Stimulated activated naive CD8-positive, alpha-beta T cell treated with anti-CD3 and anti-CD28 coated beads, Interleukin-15, Interleukin-2, amounts not matched to agents 100 U/mL and 50 U/mL, for 24 hours (primary cell): ENCODE data around the gene INHBA.

Experiments used
- ATAC-seq: fragments of 150-1000 bp; cut with Tn5 transposase; one replicate; pipeline ENCODE4 v1.10.0; 2021
- DNase-seq: peaks from one replicate; pipeline ENCODE4 v3.0.0; 2021

Gene INHBA

DNA sequence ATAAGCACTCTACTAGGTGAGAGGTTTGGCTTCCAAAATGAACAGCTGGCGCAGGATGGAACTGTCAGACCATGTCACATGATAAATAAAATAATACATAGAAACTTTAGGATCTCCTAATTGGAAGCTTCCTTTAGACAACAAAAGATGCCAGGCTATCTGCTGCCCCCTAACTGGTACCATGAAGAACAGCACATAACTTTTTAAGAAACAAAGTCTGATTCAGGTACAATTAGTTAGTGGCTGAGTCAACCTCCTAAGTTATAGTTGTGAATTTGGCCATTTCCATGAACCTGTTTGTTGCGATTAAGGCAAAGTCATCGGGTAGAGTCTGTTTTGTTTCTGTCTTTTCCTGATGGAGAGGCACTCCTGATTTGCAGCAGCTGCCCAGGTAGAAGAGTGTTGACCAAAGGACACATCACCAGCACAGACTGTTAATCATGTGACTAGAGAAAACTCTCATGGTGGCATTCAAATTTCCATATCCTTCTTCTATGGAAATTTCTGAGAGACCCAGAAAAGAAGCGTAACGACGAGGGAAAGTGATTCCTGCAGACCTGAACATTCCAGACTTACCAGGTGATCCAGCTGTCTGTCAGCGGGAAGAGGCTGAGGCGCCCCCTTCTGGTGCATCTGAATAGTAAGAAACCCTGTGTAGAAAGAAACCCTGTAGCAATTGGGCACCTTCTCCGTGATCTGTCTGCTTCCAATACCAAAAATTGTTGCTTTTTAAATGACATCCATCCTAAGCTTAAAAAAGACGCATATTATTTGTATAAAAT is 8.6 kb upstream of the INHBA start:
- no peak for ATAC-seq
- DNase-seq = no peak

DNA sequence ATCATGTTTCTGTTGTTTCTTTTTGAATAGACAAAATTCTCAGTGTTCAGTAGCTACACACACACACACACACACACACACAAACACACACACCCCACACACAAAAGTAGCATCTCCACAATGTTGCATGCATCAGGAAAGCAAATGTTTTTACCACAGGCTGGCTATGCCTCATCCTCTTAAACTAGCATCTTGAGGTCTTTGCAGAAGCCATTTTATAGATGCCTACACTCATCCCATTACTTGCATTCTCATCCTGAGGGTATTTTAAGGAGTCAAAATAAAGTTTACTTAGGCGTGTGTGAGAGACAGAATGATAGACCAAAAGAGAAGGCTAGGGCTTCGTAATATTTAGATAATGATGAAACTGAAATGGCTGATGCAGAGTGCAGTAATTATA is 7.9 kb upstream of the INHBA start:
- no peak for ATAC-seq
- no peak for DNase-seq

DNA sequence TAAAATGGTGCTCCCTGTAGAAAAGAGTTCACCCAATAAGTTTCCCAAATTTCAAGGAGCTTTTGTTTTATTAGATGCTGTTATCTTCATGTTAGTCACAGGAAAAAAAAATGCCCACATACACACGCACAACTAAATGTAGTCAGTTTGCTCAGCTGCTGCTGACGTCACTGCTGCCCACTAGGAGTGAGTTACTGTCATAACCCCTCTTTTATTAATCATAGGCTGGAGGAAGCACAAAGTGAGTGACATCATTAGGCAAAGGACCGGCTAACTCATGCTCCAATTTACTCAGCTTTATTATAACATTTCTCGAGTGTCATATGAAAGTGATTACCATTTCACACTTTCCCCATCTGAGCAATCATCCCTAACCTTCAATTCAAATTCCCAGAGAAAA is 6.7 kb upstream of the INHBA start:
- DNase-seq = no peak
- ATAC-seq = no peak

DNA sequence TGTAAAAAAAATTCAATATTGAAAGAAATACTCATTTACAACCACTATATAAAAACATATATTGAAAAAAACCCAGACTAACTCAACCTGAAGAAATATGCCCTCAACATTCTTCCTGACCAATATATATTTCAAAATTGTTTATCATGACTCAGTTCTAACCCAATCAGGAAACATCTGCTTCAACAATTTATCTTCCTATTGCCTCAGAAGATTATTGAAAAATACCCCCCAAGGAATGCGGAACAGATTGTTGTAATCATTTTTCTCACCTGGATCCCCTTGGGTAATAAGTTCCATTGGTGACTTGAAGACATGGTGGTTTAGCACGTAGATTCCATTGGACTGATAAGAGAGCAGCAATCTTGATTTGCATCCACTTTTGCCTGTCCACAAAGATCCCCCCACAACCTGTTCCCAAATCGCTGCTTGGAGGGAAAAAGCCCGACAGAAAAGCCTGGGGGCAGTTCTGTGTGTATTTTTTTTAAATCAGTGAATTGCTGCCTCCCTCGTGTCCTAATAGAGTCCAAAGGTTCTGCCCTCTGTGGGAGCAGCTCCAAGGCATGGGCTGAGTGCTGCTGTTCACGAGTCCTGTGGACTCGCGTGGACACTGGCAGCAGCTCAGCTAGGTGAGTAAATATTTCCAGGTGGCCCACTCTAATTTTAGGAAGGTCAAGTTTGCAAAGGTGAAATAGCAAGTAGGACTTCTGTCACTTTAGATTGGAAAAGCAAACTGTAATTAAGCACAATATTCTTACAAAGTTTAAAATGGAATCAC is 5.9 kb upstream of the INHBA start:
- DNase-seq = no peak
- no peak for ATAC-seq

DNA sequence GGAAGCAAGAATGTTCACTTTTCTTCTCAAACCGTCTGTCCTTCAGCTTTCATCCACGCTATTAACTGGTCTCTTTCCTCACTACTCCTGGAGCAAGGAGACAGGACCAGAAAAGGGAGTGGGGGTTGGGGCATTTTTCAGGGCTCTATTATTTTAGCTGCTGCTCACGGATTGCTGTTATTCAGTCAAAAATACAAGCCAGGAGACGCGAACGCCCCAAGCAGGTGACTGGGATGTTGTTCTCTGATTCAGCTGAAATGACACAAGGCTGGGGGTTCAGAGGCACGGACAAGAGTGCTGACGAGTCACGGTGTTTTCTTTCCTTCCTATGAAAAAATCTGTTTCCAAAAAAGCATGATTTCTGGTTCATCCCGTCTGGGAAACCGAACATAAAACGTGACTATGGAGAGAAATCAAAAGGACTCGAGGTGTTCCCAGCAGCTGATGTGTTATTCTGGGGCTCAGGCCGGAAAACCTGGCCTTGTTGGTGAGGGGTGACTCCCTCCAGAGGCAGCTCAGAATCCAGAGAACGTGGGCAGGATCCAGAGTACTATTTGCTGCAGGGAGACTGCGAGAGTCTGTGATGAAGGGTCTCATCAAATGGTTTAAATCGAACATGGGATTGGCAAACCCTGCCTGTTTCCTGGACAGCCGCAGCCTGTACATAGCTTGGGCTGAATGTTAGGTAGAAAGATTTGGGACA is 3.5 kb upstream of the INHBA start:
- DNase-seq (no peak), ATAC-seq (no peak)

DNA sequence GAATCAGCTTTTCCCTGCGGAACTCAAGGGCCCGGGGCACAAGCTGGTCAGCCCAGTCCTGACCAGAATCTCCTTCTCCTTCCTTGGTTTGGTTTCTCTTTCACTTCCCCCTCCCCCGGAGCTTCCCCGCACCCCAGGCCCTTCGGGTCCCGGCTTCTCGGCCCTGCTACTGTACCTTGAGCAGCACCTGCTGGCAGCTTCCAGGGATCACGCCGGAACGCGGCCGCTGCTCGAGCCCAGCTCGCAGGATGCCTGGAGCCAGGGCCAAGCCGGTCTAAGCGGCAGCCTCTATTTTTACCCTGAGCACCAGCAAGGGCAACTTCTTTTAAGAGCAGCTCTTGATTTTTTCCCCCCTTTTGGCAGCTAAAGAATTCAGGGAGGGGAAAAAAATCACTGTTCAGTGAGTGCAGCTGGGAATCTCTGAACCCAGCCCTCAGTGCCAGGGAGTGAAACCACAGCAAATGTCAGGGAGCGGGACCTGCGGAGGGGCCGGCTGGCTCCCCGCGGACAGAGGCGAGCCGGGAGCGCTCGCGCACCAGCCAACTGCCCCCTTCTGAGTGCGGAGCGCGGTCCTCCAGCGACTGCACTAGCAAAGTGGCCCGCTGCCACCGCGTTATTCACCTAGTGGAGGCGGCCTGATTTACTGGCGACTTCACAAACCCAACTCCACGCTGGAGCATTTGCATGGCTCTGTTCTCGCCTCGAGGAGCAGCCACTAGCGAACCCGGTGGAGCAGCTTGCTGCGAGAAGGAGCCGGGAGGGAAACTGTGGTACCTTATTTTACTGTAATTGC is 2.4 kb upstream of the INHBA start:
- peak; percentile 68 for DNase-seq

DNA sequence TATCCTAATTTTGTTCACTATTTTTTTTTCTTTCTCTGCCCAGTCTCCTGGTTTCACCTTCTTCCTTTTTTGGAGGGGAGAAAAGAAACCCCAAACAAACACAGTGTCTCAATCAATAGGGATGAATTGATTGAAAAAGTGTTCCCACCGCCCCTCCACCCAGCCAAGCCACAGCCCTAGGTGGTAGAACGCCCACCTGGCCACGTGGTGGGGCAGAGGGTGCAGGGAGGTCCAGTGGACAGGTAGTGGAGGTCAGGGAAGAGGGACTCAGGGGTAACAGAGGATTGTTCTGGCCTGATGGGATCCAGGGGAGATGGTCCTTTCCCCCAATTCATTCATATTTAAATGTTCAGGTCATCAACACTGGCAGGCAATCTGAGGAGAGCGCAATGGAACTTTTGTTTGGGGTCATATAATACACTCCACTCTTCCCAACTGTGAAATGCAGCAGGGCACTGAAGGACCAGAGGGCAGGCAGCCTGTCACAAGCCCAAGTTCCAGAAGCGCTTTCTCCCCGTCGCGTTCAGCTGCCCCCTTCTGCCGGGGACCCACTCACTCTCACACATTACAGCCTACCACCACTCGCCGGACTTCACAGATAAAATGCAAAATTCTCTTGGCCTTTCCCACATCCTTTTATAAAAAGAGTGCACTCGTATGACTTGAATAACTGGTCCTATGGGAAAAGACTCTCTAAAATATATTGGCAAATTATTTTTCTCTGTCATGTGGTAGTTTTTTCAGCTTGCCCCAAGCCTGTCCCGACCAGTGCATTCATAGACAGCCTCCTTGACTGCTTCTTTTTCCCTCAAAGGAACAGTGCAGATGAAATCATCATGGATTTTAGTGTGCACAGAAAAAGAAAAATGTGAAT is 1.6 kb downstream of the INHBA start:
- no peak for DNase-seq
- no peak for ATAC-seq

More for the DNA sequence above, 2.4 kb upstream of the INHBA start:
- peak; percentile 88 for ATAC-seq

DNA sequence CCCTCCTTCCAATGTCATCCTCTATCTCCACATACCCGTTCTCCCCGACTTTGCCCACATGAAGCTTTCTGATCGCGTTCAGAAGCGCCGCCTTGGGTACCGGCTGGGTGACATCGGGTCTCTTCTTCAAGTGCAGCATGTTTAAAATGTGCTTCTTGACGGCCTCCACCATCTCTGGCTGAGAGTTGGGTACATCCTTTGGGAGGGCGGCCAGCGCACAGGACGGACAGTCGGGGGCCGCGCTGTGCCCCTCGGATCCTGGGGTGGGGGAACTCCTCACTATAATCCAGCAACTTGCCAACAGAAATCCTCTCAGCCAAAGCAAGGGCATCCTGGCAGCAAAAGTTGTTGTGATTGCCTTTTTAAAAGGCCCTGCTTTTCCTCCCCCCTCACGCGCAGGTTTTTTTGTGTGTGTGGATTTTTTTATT is 2.8 kb downstream of the INHBA start:
- DNase-seq (no peak), ATAC-seq (no peak)

DNA sequence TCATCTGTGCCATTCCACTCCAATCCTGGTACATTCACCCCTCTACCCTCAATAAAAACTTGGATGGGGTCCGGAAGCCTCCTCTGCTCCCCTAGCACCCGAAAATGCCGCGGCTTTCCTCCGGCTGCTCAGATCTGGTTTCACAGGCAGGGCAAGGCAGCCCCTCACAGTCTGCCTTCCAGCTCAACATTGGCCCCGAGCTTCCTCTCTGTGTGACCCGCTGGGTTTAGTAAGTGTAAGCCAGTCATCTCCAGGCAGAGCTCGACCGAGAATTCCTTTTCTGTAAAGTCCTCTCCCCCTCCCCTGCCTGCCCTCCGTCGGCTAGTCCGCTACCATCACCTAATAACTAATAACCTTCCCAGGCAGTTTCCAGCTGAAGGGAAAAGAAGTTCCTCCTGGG is 3.4 kb downstream of the INHBA start:
- ATAC-seq = no peak
- no peak for DNase-seq

DNA sequence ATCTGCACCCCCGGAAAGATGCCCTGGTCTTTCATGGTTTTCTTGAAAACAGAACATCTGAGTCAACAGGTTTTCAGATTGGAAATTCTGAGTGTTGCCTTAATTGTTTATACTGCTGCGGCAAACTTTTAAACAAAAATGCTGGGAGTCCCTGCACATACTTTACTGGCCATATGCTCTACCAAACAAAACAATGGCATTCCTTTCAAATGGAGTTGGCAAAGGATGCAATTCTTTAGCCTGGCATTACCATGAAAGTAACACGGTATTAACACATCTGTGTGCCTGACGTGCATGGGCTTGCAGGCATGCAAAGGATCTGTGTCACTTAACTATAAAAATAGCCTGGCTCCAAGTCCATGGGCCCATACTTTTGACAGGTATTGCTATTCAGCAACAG is 4.2 kb downstream of the INHBA start:
- ATAC-seq = no peak
- no peak for DNase-seq

DNA sequence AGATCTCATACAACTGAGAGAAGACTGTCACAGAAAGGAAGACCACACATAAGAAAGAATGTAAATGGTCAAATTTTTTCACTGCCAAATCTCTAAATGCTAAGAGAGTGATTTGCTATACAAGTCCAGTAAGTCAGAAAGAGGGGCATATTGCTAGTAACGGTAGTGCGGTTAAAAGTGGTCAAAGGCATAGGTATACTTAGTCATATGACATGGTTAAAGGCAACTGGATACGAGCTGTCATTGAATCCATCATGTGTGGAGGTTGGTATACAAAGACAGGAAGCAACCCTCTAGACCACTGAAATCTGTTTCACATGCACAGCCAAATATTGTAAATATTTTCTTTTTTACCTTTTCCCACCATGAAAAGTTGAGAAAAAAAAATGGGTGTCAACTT is 4.8 kb downstream of the INHBA start:
- DNase-seq (no peak), ATAC-seq (no peak)

DNA sequence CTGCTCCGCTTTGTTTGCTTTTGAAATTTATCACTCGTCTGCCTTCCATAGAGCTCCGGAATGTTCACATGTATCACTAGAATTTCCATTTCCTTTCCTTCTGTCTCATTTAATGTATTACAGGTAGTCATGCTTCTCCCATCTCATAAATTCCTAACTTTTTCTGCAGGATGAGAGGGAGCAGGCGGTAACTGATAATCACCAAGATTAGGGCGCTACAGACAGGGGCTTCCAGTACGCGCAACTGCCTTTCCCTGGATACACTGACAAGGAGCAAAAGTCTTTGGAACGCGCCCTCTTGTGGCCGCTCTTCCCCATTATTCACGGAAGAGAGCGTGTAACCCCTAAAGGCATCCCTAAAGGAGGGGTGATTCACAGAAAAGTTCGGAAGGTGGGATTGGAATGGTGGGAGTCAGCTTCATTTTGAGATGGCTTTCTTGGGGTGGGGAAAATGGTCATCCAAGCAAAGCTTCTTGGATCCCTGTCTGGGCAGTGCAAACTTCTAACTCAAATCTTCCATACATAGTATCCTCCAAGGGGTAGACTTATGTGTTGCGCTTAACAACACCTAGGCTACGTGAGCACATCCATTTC is 6.5 kb downstream of the INHBA start:
- DNase-seq = peak; percentile 31
- no peak for ATAC-seq

DNA sequence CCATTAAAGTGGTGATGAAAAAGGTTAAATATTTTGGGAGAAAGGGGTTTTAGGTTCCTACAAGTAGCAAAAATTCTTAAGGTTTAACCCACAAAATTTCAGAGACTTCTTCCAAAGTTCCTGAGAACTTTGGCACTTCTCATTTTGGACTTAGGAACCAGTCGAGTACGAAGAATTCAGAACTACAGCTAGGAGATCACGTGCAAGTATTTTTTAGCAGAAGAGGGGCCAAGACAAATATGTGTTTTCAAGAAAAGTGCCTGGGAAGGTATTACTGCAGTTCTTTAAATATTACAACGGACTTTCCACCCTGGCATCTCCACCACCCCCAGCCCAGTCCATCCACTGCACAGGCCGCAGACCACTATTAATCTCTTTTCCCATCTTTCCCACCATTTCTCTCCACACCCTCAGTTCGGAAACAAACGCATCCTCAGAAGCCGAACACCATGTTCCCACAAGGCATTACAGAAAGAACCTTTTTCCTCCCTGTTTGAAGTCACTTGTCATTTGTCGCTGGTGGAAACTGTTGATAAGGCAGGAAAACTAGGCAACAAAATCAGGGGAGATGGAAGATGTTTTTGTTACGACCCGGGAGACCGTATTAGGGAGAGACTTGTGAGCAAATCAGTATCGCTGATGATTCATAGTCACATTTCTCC is 7.1 kb downstream of the INHBA start:
- no peak for ATAC-seq

DNA sequence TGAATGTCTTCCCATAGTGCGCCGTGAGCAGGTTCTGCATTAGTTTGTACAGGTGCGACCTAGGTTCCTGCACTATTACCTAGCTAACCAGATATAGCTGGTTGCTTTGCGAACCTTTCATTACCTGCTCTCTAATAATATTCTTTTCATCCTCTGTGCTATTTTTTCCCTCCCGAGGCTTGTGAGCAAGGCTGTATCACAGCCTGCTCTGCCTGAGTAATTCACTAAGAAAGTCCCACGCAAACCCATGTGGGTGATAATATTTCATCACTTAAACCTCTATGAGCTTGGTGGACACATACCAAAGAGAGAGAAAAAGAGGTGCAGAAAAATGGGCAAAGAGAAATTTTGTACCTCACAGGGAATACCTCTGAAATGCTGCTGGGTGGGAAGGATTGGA is 8.4 kb downstream of the INHBA start:
- ATAC-seq (no peak), DNase-seq (no peak)

More for the DNA sequence above, 7.1 kb downstream of the INHBA start:
- DNase-seq = no peak

DNA sequence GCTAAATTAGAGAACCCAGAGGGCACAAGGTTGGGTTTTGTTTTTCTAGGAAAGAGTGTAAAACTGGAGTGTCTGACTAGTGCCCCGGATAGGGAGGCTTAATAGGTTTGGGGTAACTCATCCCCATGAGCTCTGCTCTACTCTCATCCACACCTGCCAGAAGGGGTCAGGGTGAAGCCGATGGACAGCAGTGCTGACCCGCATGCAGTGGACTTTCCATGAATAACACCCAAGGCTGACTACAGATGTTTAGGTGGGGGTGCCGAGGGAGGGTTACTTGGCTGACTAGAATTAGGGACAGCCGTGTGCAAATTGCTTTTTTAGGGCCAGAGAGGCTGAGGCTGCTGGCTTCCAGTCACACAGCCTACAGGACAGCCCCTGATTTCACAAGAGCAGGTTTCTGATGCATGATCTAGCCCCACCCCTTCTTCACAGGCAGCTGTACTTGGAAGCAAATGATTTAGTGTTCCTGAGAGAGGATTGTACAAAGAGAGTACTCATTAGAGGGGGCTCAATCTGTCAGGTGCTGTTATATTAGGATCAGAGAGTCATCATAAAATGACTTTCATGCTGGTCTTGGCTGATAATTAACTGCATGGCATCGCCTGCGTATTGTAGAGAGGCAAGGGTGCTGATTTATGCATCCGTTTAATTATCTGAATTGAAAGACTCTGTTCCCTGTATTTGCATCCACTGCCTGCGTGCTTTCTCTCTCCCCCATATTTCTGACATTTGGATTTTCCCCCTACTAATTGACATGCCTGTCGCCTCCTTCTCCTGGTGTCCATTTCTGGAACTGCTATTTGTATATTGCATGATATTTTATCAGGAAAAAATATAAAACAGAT is 9.5 kb downstream of the INHBA start:
- ATAC-seq (no peak), DNase-seq (no peak)

DNA sequence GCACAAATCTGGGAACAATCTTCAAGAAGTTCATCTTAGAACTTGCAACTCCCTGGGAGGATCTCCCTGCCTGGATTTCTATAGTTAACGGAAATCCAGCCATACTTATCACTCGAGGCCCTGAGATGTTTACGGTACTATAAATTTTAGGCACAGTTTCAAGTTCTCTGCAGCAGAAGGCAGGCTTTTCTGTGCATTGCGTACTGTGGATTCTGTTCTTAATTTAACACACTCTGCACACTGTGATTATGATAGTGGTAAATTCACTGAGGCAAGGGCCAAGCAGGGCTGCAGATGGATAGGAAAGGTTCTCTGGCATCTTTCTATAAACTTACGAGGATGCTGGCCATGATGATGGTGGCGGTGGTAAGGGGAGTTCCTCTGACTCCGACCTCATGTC is 10.6 kb downstream of the INHBA start:
- DNase-seq = no peak
- no peak for ATAC-seq

DNA sequence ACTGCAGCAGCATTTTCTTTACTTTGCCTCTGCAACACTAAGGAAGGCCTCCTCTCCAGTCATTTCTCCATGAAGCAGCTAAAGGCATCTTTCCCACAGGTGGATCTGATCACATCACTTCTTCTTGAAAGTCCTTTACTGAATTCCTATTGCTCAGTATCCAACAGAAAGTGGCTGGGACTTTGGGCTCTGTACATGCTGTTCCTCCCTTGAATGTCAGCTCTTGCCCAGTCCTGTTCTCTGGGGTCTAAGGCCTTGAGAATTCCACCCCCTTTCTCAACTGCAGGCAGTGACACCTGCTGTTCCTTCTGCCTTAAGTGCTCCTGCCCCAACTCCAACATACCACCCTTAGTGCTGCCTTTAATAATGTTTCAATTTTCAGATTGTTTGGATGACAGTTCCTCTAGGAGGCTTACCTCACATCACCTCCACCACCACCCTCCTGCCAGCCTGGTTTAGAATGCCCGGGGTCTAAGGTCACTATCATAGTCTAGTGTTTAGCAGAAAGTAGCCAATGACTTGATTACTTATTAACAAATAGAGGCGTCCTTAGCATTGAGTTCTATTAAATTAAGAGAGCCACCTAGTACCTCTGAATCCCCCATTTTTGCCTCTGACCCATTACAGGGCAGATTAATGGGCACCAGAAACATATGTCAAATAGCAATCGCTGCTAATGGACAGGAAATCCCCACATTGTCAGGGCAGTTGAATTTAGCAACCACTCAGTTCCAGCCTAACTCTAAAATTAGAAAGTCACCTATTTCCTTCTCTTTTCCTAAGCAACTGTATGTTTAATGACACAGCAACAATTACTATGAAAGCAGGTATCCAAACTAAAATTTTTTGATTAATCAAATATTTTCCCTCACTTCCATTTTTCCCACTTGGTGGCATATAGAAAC is 11.4 kb downstream of the INHBA start:
- no peak for ATAC-seq

DNA sequence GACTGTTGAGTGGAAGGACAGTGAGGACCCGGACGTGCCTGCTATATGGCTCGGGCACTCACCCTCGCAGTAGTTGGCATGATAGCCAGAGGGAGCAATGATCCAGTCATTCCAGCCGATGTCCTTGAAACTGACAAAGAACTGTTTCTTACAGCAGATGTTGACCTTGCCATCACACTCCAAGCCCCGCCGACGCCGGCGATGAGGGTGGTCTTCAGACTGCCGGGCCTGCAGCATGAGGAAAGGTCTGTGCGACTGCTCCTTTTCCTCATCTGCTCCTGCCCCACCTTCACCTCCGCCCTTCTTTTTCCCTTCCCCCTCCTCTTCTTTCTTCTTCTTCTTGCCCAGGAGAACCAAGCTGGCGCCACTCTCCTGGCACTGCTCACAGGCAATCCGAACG is 13.1 kb downstream of the INHBA start:
- ATAC-seq (no peak), DNase-seq (no peak)

More for the DNA sequence above, 11.4 kb downstream of the INHBA start:
- no peak for DNase-seq
